ENCODE data around the gene EGLN2.

DNA sequence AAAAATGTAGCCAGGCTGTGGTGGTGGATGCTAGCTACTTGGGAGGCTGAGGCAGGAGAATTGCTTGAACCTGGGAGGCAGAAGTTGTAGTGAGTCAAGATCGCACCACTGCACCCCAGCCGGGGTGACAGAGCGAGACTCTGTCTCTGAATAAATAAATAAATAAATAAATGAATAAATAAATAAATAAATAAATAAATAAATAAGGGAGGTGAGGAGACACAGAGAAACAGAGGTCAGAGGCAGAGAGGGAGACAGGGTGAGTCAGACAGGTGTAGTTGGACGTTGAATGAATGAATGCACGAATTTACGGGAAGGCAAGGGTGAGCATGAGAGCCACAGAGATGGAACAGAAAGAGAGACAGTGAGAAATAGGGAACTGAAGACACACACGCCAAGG, 17.9 kb upstream of the EGLN2 start:
- TF ChIP-seq SREBF1 (IDR thresholded peaks at IDR 0.05; ENCODE audit: low read length) (no peak), POU2F2 (IDR thresholded peaks at IDR 0.05; ENCODE audit: borderline replicate concordance, low read depth, low read length) (no peak), SREBF2 (IDR thresholded peaks at IDR 0.05; ENCODE audit: low read length) (no peak), ZBED1 (IDR thresholded peaks at IDR 0.05; ENCODE audit: borderline replicate concordance) (no peak), HDAC6 (IDR thresholded peaks at IDR 0.05; ENCODE audit: unreplicated experiment) (no peak), MTA3 (IDR thresholded peaks at IDR 0.05; ENCODE audit: borderline replicate concordance, low read length) (no peak)
- TF ChIP-seq, protein P1, sequence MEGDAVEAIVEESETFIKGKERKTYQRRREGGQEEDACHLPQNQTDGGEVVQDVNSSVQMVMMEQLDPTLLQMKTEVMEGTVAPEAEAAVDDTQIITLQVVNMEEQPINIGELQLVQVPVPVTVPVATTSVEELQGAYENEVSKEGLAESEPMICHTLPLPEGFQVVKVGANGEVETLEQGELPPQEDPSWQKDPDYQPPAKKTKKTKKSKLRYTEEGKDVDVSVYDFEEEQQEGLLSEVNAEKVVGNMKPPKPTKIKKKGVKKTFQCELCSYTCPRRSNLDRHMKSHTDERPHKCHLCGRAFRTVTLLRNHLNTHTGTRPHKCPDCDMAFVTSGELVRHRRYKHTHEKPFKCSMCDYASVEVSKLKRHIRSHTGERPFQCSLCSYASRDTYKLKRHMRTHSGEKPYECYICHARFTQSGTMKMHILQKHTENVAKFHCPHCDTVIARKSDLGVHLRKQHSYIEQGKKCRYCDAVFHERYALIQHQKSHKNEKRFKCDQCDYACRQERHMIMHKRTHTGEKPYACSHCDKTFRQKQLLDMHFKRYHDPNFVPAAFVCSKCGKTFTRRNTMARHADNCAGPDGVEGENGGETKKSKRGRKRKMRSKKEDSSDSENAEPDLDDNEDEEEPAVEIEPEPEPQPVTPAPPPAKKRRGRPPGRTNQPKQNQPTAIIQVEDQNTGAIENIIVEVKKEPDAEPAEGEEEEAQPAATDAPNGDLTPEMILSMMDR (IDR thresholded peaks at IDR 0.05 in 2 of 3, conservative IDR thresholded peaks at IDR 0.05 in 1 of 3; ENCODE audit: control insufficient read depth in 2 of 3, extremely low read depth in 1 of 3, insufficient read depth in 1 of 3, low read depth in 3 of 3, low read length in 3 of 3), result no peak
- TF ChIP-seq, protein P2, sequence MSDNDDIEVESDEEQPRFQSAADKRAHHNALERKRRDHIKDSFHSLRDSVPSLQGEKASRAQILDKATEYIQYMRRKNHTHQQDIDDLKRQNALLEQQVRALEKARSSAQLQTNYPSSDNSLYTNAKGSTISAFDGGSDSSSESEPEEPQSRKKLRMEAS (IDR thresholded peaks at IDR 0.05; ENCODE audit: low read depth, low read length), result no peak
